PC-9 (cell line): ENCODE results near the gene PYCR2. TPM values are rescaled to one million over a fixed set of nuclear protein-coding genes. Genes with fewer than 3 reads are reported as not detected.

Experiments
- BruUV-seq: library from RNA; stranded (reverse); fragments of 400-500 nt; replicated peaks from 2 replicates; lab custom pipeline; 2021; lab: Mats Ljungman, UMichigan
- CTCF ChIA-PET: fragments of 300-600 bp; sonication (Branson Sonifier 250); formaldehyde crosslinking; loops from one replicate; lab custom pipeline; 2022; ENCODE audit warnings: antibody characterized with exemption; lab: Charles Lee
- POLR2A ChIA-PET: fragments of 300-600 bp; sonication (Branson Sonifier 250); formaldehyde crosslinking; loops from one replicate; lab custom pipeline; 2022; ENCODE audit warnings: antibody characterized with exemption; ENCODE audit not compliant: unreplicated experiment; lab: Charles Lee
- DNase-seq, 2 experiments: peaks; one replicate each; pipeline versions ENCODE4 v3.0.0 to v3.0.0-alpha.2; 2015 to 2022; ENCODE audit warnings: mixed read lengths in 1 of 2
- H2AFZ ChIP-seq: fragments of 200-600 bp; sonication (generic); 2 replicates; pipeline ENCODE4 v1.8.1; 2017; ENCODE audit warnings: antibody characterized with exemption
- H3F3A ChIP-seq: fragments of 200-600 bp; sonication (generic); 2 replicates; pipeline ENCODE4 v1.8.1; 2017; ENCODE audit warnings: antibody characterized with exemption, mild to moderate bottlenecking, low read depth; ENCODE audit not compliant: insufficient read depth
- H3K27ac ChIP-seq: fragments of 200-600 bp; sonication (generic); 2 replicates; pipeline ENCODE4 v1.6.1; 2016; ENCODE audit warnings: mixed run types
- H3K27me3 ChIP-seq: fragments of 200-600 bp; sonication (generic); 2 replicates; pipeline ENCODE4 v1.6.1; 2016; ENCODE audit warnings: low read depth, mixed run types; ENCODE audit not compliant: insufficient read depth
- H3K36me3 ChIP-seq: fragments of 200-600 bp; sonication (generic); 2 replicates; pipeline ENCODE4 v1.6.1; 2016; ENCODE audit warnings: low read depth, mixed run types
- H3K4me1 ChIP-seq: fragments of 200-600 bp; sonication (generic); replicated peaks from 2 replicates; pipeline ENCODE4 v1.6.1; 2016; ENCODE audit warnings: mixed run types; ENCODE audit not compliant: insufficient read depth
- H3K4me2 ChIP-seq: fragments of 200-600 bp; sonication (generic); 2 replicates; pipeline ENCODE4 v1.6.1; 2017; ENCODE audit warnings: mixed run types
- H3K4me3 ChIP-seq: fragments of 200-600 bp; sonication (generic); 2 replicates; pipeline ENCODE4 v1.6.1; 2016; ENCODE audit warnings: mixed run types
- H3K79me2 ChIP-seq: fragments of 200-600 bp; sonication (generic); 2 replicates; pipeline ENCODE4 v1.6.1; 2017; ENCODE audit warnings: low read depth, mixed run types
- H3K9me2 ChIP-seq: fragments of 200-600 bp; sonication (generic); 2 replicates; pipeline ENCODE4 v1.8.1; 2017; ENCODE audit warnings: mild to moderate bottlenecking; ENCODE audit not compliant: insufficient read depth
- H3K9me3 ChIP-seq: fragments of 200-600 bp; sonication (generic); 2 replicates; pipeline ENCODE4 v1.8.1; 2016; ENCODE audit warnings: low read depth; ENCODE audit not compliant: insufficient read depth
- H4K20me1 ChIP-seq: fragments of 200-600 bp; sonication (generic); 2 replicates; pipeline ENCODE4 v1.8.1; 2017; ENCODE audit not compliant: insufficient read depth
- EZH2 ChIP-seq: fragments of 200-600 bp; sonication (generic); IDR thresholded peaks from 2 replicates; pipeline ENCODE4 v1.8.0; 2017; ENCODE audit warnings: antibody characterized with exemption, low read depth
- intact Hi-C: fragments of 100-400 bp; cut with micrococcal nuclease; formaldehyde crosslinking; loops from one replicate; pipeline ENCODE4 v1.10.0; 2022; ENCODE audit not compliant: unreplicated experiment
- total RNA-seq: library from RNA; stranded (reverse); gene quantifications from 2 replicates; pipeline ENCODE4 v1.2.3, GENCODE V29; 2021
- TF ChIP-seq, protein P1 (sequence below): fragments of 200-600 bp; sonication (generic); conservative IDR thresholded peaks from 2 replicates; pipeline ENCODE4 v1.6.1; 2017; ENCODE audit warnings: mixed run types, antibody characterized with exemption, mild to moderate bottlenecking, moderate library complexity

The PYCR2 gene
- total RNA-seq, 1 experiment from 2014 or later = 100 TPM

DNA sequence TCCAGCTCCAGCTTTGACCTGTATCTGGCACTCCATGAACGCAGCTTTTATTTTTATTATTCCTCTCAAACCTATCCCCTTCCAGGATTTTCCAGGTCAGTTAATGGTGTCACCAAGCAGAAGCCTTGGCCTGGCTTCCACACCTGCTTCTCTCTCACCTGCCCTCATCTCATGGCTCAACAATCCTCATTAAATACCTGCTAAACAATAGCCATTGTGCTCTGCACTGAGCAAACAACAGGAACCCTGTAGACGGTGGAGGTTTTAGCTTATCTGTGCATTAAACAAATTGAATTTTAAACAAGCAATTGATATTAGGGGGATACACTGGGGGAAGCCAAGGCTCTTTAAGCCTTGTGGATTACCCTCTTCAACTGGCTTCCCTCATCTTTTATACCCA is 15.3 kb downstream of the PYCR2 start:
- Histone ChIP-seq H3K9me3 (no peaks in the 10 kb centered on the region), H3K79me2 (no peaks in the 10 kb centered on the region), H3F3A (no peaks in the 10 kb centered on the region), H2AFZ (no peak overlapping the region), H3K36me3 (no peaks in the 10 kb centered on the region), H4K20me1 (no peaks in the 10 kb centered on the region), H3K4me2 (no peak overlapping the region), H3K9me2 (no peaks in the 10 kb centered on the region), H3K4me3 (no peak overlapping the region), H3K27ac (no peak overlapping the region), H3K4me1 (no peaks in the 10 kb centered on the region), H3K27me3 (no peaks in the 10 kb centered on the region)
- CTCF ChIA-PET = no interaction called here
- BruUV-seq = no TSS peak
- TF ChIP-seq EZH2 = no peak
- TF ChIP-seq, protein P1, sequence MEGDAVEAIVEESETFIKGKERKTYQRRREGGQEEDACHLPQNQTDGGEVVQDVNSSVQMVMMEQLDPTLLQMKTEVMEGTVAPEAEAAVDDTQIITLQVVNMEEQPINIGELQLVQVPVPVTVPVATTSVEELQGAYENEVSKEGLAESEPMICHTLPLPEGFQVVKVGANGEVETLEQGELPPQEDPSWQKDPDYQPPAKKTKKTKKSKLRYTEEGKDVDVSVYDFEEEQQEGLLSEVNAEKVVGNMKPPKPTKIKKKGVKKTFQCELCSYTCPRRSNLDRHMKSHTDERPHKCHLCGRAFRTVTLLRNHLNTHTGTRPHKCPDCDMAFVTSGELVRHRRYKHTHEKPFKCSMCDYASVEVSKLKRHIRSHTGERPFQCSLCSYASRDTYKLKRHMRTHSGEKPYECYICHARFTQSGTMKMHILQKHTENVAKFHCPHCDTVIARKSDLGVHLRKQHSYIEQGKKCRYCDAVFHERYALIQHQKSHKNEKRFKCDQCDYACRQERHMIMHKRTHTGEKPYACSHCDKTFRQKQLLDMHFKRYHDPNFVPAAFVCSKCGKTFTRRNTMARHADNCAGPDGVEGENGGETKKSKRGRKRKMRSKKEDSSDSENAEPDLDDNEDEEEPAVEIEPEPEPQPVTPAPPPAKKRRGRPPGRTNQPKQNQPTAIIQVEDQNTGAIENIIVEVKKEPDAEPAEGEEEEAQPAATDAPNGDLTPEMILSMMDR = no peak
- POLR2A ChIA-PET = no interaction called here
- intact Hi-C loops = no loop called here
- DNase-seq = no peak

DNA sequence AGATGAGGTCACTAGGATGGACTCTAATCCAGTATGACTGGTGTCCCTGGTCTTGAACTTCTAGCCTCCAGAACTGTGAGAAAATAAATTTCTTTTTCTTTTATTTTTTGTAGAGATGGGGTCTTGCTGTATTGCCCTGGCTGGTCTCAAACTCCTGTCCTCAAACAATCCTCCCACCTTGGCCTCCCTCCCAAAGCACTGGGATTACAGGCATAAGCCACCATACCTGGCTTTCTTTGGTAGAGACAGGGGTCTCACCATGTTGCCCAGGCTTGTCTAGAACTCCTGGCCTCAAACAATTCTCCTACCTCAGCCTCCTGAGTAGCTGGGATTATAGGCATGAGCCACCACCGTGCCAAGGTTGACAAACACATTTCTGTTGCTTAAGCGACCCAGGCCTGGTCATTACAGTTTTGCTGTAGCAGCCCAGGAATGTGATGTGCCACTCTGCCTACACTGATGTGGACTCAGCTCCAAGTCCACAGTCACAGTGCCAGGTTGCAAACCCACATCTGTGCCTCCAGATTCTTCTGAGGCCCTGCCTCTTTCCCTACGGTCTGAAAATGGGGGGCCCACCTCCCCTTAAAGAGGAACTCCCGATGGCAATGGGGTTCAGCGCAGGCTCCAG is 15.9 kb downstream of the PYCR2 start:
- Histone ChIP-seq H3K36me3 (no peaks in the 10 kb centered on the region), H3K9me3 (no peaks in the 10 kb centered on the region), H3K27ac (no peak overlapping the region), H4K20me1 (no peaks in the 10 kb centered on the region), H3F3A (no peaks in the 10 kb centered on the region), H3K9me2 (no peaks in the 10 kb centered on the region), H3K27me3 (no peaks in the 10 kb centered on the region), H3K4me1 (no peaks in the 10 kb centered on the region), H3K79me2 (no peaks in the 10 kb centered on the region), H3K4me3 (no peak overlapping the region), H3K4me2 (no peak overlapping the region), H2AFZ (no peak overlapping the region)
- BruUV-seq = no TSS peak
- ChIA-PET POLR2A (no interaction called here), CTCF (no interaction called here)
- intact Hi-C loops = no loop called here
- TF ChIP-seq, protein P1 = no peak
- no peak for TF ChIP-seq EZH2
- DNase-seq = no peak

- CTCF ChIA-PET = no interaction called here
- H3K27ac ChIP-seq = no peak overlapping the region
- no peaks in the 10 kb centered on the region for H3F3A ChIP-seq
- H4K20me1 ChIP-seq = no peaks in the 10 kb centered on the region
- POLR2A ChIA-PET = no interaction called here
- no peak overlapping the region for H3K4me2 ChIP-seq
- intact Hi-C loops = no loop called here
- DNase-seq = no peak
- no peak for TF ChIP-seq EZH2
- TF ChIP-seq, protein P1 = no peak
- H3K9me2 ChIP-seq = no peaks in the 10 kb centered on the region
- no peak overlapping the region for H2AFZ ChIP-seq
- no peaks in the 10 kb centered on the region for H3K79me2 ChIP-seq
- no peaks in the 10 kb centered on the region for H3K27me3 ChIP-seq
- H3K4me3 ChIP-seq = no peak overlapping the region
- H3K4me1 ChIP-seq = no peaks in the 10 kb centered on the region
- H3K9me3 ChIP-seq = no peaks in the 10 kb centered on the region
- BruUV-seq = no TSS peak
- H3K36me3 ChIP-seq = no peaks in the 10 kb centered on the region
These were observed 16.7 kb downstream of the PYCR2 start for GRCh38 chr1:225907341-225907740.
